ENCODE results near the gene FARP2.

FARP2 gene

DNA sequence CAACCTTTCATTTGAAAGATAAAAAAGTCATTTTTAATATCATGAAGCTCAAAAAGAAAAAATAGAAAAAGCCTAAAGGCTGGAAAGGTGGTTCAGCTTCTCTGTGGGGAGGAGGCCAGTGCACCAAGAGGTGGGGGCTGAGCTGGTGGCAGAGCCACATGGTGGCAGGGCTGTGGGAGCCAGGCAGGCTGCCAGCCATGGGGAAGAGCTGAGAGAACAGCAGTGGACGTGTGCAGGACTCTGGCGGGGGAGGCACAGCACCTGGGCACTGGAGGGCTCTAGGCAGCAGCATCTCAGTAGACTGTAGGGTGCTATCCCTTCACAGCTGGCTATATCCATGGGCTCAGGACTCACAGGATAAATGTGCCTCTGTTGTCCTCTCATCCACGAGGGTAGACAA lies 104.5 kb downstream of the FARP2 start:
- no peak for DNase-seq

DNA sequence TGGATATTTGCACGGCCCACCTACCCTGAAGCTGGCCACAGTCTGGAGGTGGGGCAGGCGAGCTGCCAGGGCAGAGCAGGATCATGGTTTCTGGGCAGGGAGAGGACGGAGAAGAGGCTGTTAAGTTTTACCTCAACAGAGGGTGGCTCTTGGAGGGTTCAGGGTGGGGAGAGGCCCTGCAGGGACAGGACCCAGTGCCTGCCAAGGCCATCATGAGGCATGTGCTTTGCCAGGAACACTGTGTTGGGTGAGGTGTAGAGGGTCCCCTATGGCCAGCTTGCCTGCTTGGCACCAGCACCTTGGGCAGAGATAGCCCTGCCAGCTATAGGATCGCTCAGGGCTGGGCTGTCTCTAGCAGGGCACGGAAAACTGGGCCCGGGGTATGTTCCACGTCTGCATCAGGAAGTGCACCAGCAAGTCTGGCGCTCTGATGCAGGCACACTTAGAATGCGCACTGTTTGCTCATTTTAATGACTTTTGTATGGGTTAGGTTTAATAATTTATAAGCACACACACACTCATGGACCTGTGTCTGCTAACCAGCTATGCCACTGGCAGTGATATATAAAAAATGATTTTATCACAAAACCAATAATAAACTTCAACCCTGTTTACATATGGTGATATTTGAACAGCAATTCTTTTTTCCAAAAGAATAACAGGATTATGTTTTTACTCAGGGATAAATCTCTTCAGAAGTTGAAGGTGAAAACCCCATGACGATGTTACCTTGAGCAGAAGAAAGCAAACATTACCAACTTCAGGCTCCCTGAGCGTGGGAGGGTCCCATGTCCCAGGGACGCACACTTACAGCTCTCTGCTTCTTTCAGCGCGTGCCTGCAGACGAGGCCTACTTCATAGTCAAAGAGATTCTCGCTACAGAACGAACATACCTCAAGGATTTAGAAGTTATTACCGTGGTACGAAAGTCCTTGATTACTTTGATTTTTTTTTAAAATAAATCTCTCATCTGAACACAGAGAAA lies 105.9 kb downstream of the FARP2 start:
- DNase-seq = no peak

DNA sequence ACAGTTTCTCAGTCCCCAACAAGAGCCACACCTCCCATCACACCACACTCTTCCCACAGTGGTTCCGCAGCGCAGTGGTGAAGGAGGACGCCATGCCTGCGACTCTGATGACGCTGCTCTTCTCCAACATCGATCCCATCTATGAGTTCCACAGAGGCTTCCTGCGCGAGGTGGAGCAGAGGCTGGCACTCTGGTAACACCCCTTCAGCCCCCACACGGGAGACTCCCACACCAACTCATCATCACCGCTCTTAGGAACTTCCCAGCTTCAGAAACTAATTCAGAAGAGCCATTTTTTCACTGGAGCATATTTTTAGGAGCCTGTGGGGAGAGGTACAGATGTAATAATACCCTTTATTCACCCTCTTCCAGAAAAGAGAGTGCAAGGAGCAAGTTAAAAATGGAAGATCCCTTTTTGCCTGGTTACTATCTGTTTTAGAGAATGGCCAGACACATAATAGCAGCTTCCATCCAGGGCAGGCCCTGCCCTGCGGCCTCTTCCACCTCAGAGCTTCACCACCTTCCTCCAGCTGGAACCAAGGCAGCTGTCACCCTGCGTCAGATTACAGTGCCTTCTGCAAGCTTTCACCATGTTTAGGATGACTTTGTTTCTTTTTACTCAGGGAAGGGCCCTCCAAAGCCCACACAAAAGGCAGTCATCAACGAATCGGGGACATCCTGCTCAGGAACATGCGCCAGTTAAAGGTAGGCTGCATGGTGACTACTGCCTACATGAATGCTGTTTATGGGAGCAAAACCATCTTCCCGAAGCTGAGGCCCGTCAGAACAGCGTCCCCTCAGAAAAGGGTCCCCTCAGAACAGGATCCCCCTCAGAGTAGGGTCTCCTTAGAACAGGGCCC lies 107.4 kb downstream of the FARP2 start:
- DNase-seq = peak; percentile 41

DNA sequence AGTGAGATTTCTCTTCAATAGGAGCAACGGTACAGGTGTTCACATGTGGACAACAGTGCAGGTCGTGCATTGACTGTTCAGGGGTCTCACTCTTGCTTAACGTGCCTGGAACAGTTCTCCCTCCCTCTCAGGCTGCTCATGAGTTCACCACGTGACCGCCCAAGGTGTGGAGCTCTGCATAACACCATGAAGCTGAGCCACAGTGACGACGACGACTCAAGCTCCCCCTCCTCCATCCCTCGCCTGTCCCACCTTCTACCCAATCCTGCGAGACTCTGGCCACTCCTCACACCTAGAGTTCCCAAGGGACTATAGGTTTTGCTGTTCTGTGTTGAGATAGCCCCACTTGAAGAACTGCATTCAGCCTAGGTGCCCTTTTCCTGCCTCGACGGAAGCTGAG lies 109.5 kb downstream of the FARP2 start:
- DNase-seq = no peak

DNA sequence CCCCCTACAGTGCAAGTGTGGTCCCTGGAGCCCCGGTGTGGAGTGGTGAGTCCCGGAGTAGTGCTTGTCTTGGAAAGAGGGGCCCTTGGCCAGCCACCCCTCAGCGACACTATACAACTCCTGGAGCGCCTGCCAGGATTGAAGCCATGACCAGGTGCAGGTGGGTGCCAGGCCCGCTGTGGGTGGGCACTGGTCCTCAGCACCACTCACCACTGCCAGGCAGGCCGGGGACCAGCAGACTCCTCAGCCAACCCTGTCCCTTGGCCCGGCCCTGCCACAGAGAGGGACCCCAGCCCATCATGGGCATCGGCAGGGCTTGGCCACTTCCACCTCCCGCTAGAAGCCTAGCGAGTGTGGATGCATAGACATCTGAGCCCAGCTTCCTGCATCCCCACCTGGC lies 110.1 kb downstream of the FARP2 start:
- DNase-seq = no peak

DNA sequence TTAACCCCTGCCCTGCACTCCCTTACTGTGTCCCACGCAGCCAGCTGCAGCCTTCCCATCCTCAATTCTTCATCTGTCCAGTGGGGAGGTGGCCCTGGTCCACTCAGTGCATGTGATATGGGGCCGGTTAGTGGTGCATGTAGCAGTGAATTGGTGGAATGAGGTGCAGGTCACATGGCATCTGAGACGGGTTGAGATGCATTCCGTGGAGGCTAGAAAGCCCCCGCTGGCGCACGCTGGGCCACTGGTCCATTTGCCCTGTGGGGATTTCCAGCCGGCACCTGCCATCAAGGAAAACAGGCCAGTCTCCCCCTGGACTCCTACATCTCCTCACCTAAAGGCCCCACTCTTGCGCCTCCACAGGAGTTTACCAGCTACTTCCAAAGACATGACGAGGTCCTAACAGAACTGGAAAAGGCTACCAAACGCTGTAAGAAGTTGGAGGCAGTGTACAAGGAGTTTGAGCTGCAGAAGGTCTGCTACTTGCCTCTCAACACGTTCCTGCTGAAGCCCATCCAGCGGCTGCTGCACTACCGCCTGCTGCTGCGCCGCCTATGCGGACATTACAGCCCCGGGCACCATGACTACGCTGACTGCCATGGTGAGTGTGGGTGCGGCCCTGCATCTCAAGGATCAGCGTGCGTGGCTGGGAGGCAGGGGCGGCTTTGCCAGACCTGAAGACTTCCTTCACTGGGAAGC lies 111.8 kb downstream of the FARP2 start:
- DNase-seq = no peak

DNA sequence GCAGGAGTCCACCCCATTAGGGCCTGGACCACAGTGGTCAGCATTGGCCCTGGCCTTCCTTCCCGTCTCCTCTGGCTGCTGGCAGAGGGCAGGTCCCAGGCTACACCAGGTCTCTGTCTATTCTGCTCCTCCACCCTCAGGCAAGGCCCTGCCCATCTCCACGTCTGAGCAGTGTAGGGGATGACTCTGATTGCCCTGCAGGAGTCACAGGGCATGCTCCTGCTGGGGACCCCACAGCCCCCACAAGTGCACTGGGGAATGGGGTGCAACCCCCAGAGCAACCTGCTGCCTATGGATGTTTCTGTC lies 112.3 kb downstream of the FARP2 start:
- DNase-seq = no peak

DNA sequence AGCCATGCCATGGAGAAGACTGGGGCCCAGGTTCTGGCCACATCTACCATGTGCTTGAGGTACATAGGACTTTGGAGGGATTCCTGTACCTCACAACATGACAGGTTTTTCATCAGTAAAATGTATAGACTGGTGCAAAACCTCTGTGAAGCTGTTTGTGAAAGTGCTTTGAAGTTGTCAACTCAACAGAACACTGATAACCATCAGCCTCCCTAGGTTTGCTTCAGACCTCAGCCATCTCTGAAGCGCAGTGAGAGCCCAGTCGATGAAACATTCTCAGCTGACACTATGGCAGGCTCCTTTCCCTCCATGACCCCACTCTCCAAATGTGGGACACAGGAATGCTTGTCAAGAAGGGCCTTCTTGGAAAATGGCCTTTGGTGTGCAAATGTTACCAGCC lies 113.7 kb downstream of the FARP2 start:
- DNase-seq = no peak

DNA sequence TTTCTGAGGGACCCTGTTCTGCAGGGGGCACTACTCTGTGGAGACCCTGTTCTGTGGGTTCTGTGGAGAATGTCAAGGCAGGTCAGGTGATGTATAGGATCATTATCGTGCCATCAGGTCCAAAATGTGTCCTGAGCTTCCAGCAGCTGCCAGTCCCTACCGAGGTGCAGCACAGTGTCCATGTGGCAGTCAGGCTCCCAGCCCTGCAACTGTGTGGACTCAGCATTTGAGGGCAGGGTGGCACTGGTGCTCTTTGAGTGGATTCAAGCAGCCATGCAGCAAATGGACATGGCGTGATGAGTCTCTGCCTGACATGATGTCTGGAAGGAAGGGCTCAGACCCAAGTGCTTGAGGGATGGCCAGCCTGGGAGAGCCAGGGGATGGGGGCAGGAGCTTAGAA lies 117.3 kb downstream of the FARP2 start:
- DNase-seq = no peak

DNA sequence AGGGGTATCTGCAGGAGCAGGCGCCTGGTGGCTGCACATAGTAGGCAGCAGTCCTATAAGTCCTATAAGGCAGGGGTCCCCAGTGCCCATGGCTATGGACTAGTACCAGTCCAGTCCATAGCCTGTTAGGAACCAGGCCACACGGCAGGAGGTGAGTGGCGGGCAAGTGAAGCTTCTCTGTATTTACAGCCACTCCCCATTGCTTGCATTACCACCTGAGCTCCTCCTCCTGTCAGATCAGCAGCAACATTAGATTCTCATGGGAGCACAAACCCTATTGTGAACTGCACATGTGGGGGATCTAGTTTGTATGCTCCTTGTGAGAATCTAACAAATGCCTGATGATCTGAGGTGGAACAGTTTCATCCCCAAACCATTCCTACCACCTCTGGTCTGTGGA lies 119.2 kb downstream of the FARP2 start:
- no peak for DNase-seq

DNA sequence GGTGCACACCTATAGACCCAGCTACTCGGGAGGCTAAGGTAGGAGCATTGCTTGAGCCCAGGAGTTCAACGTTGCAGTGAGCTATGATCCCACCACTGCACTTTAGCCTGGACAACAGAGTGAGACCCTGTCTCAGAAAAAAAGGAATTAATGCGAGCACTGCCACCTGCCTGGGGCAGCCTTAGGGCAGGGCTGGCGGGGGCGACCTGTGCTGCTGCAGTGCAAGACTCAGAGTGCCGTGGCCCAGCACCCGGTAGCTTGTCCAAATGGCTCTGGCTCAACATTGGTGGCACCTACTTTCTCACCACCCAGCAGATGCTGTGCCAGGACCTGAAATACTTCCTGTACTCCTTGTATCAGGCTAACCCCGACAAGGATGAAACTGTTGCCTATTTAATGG lies 122.1 kb downstream of the FARP2 start:
- DNase-seq = no peak

DNA sequence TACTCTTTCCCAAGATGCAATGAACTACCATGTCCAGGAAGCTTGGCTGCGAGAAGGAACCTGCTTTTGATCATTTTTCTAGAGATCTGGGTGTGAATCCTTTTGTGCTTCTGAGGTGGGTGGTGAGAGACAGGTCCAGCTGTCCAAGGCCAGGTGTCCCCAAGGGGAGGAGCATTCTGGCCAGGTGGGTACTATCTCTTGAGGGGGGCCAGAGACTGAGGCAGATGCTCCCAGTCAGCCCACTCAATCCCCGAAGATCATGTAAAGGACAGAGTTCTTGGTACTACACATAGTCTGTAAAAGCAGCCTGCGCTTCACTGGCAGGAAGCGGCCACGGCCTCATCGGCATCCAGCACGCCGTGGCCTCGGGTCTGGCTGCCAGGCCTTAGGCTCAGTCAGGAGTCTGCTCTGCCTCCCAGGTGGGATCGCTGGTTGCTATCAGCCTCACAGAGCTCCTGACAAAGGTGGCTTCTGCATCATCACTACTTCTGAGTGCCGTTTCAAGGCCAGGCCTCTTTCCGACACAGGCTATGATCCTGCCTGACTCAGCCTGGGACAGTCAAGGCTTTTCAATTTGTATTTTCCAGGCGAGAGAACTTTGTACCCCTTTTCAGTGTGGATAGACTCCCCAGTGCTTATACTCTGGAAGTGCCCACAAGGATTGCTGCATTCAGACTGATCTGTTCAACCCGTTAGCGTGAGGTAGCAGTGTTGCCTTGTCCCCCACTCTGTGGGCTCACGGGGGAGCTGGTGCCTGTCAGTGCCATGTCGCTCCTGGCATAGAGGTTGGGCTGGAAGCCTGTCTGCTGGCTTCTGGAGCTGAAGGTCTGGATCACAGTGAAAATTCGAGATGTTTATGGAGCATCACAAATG lies 123.2 kb downstream of the FARP2 start:
- DNase-seq = no peak

DNA sequence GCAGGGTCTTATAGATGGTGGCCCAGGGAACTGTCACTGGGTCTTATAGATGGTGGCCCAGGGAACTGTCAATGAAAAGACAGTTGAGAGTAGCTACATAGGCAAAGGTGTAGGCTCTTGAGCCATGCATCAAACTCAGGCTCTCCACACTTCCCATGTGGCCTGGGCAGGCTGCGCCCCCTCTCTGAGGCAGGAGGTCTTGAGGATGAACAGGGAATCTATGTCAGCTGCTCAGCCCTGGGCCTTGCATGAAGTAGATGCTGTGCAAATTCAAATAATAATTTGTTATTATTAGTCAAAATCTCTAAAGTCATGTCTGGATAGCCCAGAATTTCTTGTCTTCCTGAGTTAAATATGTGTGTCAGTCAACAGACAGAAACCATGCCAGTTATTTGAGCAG lies 125.6 kb downstream of the FARP2 start:
- DNase-seq = no peak

DNA sequence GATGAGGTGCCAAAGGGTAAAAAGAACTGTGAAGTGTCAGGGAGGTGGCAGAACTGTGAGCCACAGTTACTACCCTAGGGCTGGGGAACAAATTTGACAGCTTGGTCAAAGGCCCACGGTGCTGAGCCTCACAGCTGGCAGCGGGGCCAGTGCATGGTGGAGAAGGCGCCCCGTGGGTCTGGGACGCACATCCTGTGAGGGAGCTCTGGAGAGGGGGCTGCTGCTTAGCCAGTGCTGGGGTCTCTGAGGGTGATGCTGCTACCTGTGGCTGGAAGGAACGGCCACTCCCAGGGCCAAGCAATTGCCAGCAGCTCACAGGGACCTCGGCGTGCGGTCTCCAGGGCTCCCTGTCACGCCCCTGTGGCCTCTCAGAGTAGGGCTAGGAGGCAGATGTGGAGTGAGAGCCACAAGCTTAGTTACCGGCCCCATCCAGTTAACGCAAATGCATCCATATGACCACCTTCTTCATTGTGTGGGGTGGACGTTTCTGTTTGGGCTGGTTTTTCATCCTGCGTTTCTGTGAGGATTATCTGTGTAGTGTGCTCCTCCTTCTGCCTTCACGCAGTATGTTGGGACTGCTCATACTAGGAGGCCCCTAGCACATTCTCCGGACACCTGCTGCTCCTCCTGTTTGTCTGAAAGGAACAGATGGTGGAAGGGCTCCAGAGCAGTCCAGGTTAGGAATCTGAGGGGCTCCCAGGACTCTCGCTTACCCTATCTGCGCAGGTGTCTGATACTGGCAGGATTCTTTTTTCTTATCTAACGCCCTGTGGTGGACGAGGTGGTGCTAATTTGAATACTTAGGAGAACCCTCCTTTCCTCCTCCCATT lies 126.3 kb downstream of the FARP2 start:
- no peak for DNase-seq

DNA sequence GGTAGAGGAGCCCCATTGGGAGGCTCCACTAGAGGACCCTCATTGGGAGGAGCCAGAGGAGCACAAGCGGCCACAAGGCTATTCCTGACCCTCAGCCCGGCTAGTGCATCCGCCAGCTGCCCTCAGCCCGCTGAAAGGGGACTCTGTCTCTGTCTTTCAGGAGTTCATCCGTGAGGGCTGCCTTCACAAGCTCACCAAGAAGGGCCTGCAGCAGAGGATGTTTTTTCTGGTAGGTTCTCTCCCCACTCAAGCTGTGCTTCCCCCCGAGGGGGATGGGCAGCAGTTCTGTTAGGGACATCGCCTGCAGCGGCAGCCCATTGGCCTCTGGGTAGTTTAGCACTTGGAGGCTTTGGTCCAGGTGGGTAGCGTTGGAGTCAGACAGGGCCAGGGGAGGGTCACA lies 127.2 kb downstream of the FARP2 start:
- DNase-seq = no peak

DNA sequence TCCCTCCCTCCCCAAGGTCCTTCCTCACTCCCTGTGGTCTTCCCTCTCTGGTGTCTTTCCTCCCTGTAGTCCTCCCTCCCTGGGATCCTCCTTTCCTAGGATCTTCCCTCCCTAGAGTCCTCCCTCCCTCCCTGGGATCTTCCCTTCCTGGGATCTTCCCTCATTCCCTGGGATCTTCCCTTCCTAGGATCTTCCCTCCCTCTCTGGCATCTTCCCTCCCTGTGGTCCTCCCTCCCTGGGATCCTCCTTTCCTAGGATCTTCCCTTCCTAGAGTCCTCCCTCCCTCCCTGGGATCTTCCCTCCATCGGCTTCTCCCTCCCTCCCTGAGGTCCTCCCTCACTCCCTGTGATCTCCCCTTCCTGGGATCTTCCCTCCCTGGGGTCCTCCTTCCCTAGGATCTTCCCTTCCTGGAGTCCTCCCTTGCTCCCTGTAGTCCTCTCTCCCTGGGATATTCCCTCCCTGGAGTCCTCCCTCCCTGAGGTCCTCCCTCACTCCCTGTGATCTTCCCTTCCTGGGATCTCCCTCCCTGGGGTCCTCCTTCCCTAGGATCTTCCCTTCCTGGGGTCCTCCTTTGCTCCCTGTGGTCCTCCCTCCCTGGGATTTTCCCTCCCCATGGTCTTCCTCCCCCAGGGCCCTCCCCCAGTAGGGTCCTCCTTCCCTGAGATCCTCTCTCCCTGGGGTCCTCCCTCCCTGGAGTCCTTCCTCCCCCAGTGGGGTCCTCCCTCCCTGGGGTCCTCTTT lies 129.3 kb downstream of the FARP2 start:
- no peak for DNase-seq

DNA sequence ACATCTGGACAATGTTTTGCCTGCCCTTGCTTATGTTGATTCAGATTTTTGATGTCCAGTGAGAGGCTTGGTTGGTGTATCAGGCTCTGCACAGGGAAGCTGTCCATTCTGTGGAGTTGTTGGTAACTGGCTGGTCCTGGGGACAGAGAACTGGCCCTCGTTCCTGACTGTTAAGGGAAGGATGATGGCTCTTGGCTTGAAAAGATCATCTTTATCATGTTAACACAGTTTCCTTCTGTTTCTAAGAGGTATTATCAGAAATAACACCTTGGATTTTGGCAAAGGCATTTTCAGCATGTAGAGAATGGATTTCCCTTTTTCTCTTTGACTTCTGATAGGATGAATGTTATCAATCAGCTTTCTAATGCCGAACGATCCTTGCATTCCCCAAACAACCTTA lies 133.0 kb downstream of the FARP2 start:
- no peak for DNase-seq

DNA sequence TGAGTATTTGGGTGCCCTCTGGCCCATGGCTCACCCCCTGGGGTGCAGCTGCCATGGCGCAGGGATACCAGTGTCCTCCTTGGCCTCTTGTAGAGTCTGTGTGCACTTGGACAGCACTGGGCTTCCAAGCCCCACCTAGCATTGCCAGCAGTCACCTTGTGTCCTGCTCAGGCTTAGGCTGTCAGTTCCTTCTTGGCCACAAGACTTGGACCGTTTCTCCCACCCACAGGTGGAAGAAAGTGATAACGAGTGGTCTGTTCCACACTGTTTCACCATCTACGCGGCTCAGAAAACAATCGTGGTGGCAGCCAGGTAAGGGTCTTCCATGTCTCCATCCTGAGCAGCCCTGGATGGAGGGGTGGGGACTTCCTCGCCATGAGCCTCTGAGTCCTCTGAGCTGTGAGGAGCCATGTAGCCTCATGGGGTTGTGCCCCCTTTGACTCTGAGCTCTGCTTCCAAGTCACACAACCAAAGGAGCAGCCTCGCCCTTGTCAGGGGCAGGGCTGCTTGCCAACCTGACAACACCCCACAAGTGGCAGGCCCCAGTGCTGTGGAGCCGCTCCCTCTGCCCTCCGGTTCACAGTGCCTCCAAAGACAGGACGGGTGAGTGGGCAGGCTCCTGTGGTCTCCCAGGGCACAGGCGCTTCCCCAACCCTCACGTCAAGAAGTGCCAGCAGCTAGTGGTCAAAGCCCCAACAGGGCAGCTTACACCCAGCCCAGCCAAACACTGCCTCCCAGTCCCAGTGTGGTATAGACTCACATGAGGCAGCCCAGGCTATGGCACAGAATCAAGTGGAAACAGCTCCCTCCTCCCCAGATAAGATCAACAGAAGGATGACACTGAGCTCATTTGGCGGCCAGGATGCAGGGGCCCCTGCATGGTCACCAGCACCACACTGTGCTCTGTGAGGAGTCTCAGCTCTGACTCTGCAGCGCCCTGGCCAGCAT lies 133.9 kb downstream of the FARP2 start:
- DNase-seq = no peak

DNA sequence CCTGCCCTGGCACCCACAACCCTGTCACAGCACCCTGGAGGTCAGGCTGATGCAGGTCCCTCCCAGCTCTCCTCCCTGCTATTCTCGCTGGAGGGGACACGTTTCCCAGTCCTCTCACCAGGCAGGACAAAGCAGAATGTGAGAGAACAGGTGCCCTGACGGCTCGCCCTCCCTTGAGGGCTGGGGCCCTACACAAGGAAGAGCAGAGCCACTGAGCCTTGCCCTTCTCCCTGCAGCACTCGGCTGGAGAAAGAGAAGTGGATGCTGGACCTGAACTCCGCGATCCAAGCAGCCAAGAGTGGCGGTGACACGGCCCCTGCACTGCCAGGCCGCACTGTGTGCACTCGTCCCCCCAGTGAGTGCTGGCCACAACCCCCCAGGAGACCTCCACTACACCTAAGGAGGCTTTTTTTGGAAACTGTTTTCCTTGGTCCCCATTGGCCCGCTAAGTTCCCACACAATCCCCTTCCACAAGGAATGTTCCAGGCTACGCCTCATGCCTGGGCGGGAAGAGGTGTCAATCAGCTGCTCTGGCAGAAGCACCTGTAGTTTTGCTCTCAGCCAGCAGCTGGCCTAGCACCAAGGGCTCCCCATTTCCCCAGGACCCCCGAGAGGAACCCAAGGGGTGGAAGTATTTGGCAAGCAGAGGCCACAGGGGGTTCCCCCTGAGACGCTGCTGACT lies 134.9 kb downstream of the FARP2 start:
- no peak for DNase-seq
